HEK293 (cell line): ENCODE results near the gene CIART.
A peak's percentile ranks its signal among the peaks of the same experiment; 100 is the strongest.

ENCODE experiments used
- FEZF1 ChIP-seq: fragments of 450-650 bp; formaldehyde crosslinking; IDR thresholded peaks from 2 replicates; pipeline ENCODE4 v1.5.1; 2016; ENCODE audit warnings: missing biosample characterization, missing genetic modification characterization
- GLIS1 ChIP-seq: fragments of 450-650 bp; formaldehyde crosslinking; IDR thresholded peaks from 2 replicates; pipeline ENCODE4 v1.5.1; 2016; ENCODE audit warnings: missing biosample characterization, missing genetic modification characterization
- HOXC10 ChIP-seq: sonication (generic); formaldehyde crosslinking; IDR thresholded peaks from 2 replicates; pipeline ENCODE4 v1.8.1; 2023; ENCODE audit warnings: mild to moderate bottlenecking, missing genetic modification reagents
- IKZF3 ChIP-seq: fragments of 450-650 bp; IDR thresholded peaks from 2 replicates; pipeline ENCODE4 v1.5.0; 2018; ENCODE audit warnings: missing biosample characterization, mild to moderate bottlenecking, missing genetic modification characterization, moderate library complexity
- MZF1 ChIP-seq: fragments of 450-650 bp; formaldehyde crosslinking; IDR thresholded peaks from 2 replicates; pipeline ENCODE4 v1.5.1; 2017; ENCODE audit warnings: missing biosample characterization, missing genetic modification characterization, borderline replicate concordance
- PATZ1 ChIP-seq: fragments of 450-650 bp; formaldehyde crosslinking; IDR thresholded peaks from 2 replicates; pipeline ENCODE4 v1.5.1; 2016; ENCODE audit warnings: missing biosample characterization, missing genetic modification characterization
- PRDM1 ChIP-seq: fragments of 450-650 bp; formaldehyde crosslinking; IDR thresholded peaks from 2 replicates; pipeline ENCODE4; 2016; ENCODE audit warnings: missing biosample characterization, missing genetic modification characterization
- PRDM6 ChIP-seq: fragments of 450-650 bp; formaldehyde crosslinking; IDR thresholded peaks from 2 replicates; pipeline ENCODE4 v1.5.1; 2017; ENCODE audit warnings: missing biosample characterization, missing genetic modification characterization
- TCF7L2 ChIP-seq: IDR thresholded peaks from 2 replicates; pipeline ENCODE4 v1.6.1; 2011; ENCODE audit warnings: low read depth, mild to moderate bottlenecking, inconsistent platforms, low read length, moderate library complexity, borderline replicate concordance
- TSHZ1 ChIP-seq: fragments of 450-650 bp; formaldehyde crosslinking; IDR thresholded peaks from 2 replicates; pipeline ENCODE4 v1.5.1; 2016; ENCODE audit warnings: missing biosample characterization, missing genetic modification characterization, borderline replicate concordance
- ZFP41 ChIP-seq: fragments of 450-650 bp; formaldehyde crosslinking; IDR thresholded peaks from 2 replicates; pipeline ENCODE4 v1.5.1; 2016; ENCODE audit warnings: missing biosample characterization, missing genetic modification characterization, borderline replicate concordance
- ZNF280C ChIP-seq: fragments of 450-650 bp; formaldehyde crosslinking; IDR thresholded peaks from 2 replicates; pipeline ENCODE4 v1.5.1; 2016; ENCODE audit warnings: missing biosample characterization, missing genetic modification characterization
- ZNF514 ChIP-seq: fragments of 450-650 bp; formaldehyde crosslinking; IDR thresholded peaks from 2 replicates; pipeline ENCODE4 v1.5.1; 2016; ENCODE audit warnings: missing biosample characterization, missing genetic modification characterization
- ZNF544 ChIP-seq: fragments of 450-650 bp; formaldehyde crosslinking; IDR thresholded peaks from 2 replicates; pipeline ENCODE4 v1.5.0; 2017; ENCODE audit warnings: missing biosample characterization, missing genetic modification characterization
- ZNF558 ChIP-seq: fragments of 450-650 bp; formaldehyde crosslinking; IDR thresholded peaks from 2 replicates; pipeline ENCODE4 v1.5.1; 2016; ENCODE audit warnings: missing biosample characterization, missing genetic modification characterization
- ZNF561 ChIP-seq: fragments of 450-650 bp; IDR thresholded peaks from 2 replicates; pipeline ENCODE4 v1.5.1; 2018; ENCODE audit warnings: missing biosample characterization, missing genetic modification characterization, borderline replicate concordance
- ZNF621 ChIP-seq: fragments of 450-650 bp; formaldehyde crosslinking; IDR thresholded peaks from 2 replicates; pipeline ENCODE4 v1.5.1; 2017; ENCODE audit warnings: missing biosample characterization, missing genetic modification characterization
- ZNF629 ChIP-seq: fragments of 450-650 bp; formaldehyde crosslinking; IDR thresholded peaks from 2 replicates; pipeline ENCODE4 v1.5.1; 2017; ENCODE audit warnings: missing biosample characterization, missing genetic modification characterization
- ZNF704 ChIP-seq: fragments of 450-650 bp; formaldehyde crosslinking; IDR thresholded peaks from 2 replicates; pipeline ENCODE4 v1.5.1; 2016; ENCODE audit warnings: missing biosample characterization, missing genetic modification characterization
- TF ChIP-seq, protein P1 (sequence below): fragments of 450-650 bp; formaldehyde crosslinking; IDR thresholded peaks from 2 replicates; pipeline ENCODE4 v1.5.1; 2016; ENCODE audit warnings: missing biosample characterization, missing genetic modification characterization
- TF ChIP-seq, protein P2 (sequence below): sonication (generic); formaldehyde crosslinking; IDR thresholded peaks from 2 replicates; pipeline ENCODE4 v1.8.1; 2022; ENCODE audit warnings: mild to moderate bottlenecking, moderate library complexity, missing genetic modification reagents

CIART gene

DNA sequence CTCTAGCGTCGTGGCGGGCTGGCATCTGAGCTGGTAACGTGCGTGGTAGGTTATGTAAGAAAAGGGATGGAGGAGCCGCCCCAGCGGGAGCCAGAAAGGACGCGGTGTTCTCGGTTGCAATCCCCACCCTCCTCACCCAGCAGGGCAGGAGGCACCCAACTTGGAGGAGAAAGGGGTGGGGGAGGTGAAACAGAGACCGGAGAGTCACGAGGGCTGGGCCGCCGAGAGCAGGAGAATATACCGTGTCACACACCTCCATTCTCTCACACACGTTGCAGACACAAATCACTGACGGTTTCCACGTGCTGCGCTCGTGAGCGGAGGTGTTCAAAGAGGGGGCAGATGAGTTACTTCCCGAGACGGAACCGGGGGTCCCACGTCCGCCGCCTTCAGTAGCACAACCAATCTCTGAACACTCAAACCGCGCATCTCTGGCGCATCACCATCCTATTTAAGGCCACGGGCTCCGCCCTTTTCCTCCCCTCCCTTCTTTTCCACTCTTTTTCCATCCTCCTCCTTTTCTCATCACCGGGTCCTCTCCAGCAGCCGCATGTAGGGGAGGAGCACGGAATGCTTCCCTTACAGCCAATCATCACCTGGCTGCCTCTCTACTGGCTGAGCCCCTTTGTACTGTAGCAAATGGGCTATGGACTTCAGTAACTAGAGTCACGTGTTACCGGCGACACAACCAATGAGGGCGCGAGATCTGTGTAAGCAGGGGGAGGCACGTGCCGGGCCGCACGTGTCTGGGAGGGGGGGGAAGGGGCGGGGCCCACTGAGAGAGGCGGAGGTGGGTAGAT, at the start of gene CIART (continued):
- TF ChIP-seq ZNF561 (tag by site-specific recombination), result no peak
- peak; percentile 53; the same call in 1 of the 2 replicates for TF ChIP-seq PRDM1 (tag by site-specific recombination)
- TF ChIP-seq ZNF544 (tag by site-specific recombination), result no peak
- peak; percentile 85 for TF ChIP-seq IKZF3 (tag by site-specific recombination)
- no peak for TF ChIP-seq ZFP41 (tag by site-specific recombination)
- peak; percentile 57 for TF ChIP-seq PATZ1 (tag by site-specific recombination)
- TF ChIP-seq HOXC10 (CRISPR knock-in tag), result no peak
- no peak for TF ChIP-seq FEZF1 (tag by site-specific recombination)
- no peak for TF ChIP-seq ZNF704 (tag by site-specific recombination)
- no peak for TF ChIP-seq TCF7L2
- TF ChIP-seq, protein P1, sequence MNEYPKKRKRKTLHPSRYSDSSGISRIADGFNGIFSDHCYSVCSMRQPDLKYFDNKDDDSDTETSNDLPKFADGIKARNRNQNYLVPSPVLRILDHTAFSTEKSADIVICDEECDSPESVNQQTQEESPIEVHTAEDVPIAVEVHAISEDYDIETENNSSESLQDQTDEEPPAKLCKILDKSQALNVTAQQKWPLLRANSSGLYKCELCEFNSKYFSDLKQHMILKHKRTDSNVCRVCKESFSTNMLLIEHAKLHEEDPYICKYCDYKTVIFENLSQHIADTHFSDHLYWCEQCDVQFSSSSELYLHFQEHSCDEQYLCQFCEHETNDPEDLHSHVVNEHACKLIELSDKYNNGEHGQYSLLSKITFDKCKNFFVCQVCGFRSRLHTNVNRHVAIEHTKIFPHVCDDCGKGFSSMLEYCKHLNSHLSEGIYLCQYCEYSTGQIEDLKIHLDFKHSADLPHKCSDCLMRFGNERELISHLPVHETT (tag by site-specific recombination), result 0 out of 2 replicates have a peak, but pooled peaks have one; percentile 40
- TF ChIP-seq ZNF629 (tag by site-specific recombination), result 0 out of 2 replicates have a peak, but pooled peaks have one; percentile 22
- TF ChIP-seq TSHZ1 (tag by site-specific recombination), result no peak
- no peak for TF ChIP-seq ZNF514 (tag by site-specific recombination)
- no peak for TF ChIP-seq PRDM6 (tag by site-specific recombination)
- no peak for TF ChIP-seq MZF1 (tag by site-specific recombination)
- TF ChIP-seq GLIS1, result peak; percentile 33
- TF ChIP-seq ZNF558 (tag by site-specific recombination), result no peak
- TF ChIP-seq, protein P2, sequence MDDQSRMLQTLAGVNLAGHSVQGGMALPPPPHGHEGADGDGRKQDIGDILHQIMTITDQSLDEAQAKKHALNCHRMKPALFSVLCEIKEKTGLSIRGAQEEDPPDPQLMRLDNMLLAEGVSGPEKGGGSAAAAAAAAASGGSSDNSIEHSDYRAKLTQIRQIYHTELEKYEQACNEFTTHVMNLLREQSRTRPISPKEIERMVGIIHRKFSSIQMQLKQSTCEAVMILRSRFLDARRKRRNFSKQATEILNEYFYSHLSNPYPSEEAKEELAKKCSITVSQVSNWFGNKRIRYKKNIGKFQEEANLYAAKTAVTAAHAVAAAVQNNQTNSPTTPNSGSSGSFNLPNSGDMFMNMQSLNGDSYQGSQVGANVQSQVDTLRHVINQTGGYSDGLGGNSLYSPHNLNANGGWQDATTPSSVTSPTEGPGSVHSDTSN, result no peak
- no peak for TF ChIP-seq ZNF621 (tag by site-specific recombination)
- TF ChIP-seq ZNF280C, result no peak
